HepG2 (cell line): ENCODE data around the gene SNX24. TPM values are rescaled to one million over a fixed set of nuclear protein-coding genes. Genes with fewer than 3 reads are reported as not detected.

Source experiments
- ATAC-seq: fragments of 200-7000 bp; cut with Tn5 transposase; 3 replicates; pipeline ENCODE4 v1.9.1; 2020; ENCODE audit warnings: mild to moderate bottlenecking, moderate library complexity
- BruUV-seq: library from RNA; stranded (reverse); fragments of 400-500 nt; replicated peaks from 2 replicates; lab custom pipeline; 2021; lab: Mats Ljungman, UMichigan
- CTCF ChIA-PET: fragments of 300-600 bp; formaldehyde crosslinking; extraction: SDS; loops from one replicate; lab custom pipeline; 2021; ENCODE audit warnings: low total read pairs, inconsistent platforms, low intra/inter-chr PET ratio; lab: Yijun Ruan, JAX
- POLR2A ChIA-PET: fragments of 350-600 bp; sonication (Branson Sonifier 250); formaldehyde crosslinking; loops from one replicate; lab custom pipeline; 2020; ENCODE audit warnings: antibody characterized with exemption, inconsistent platforms; lab: Yijun Ruan, JAX
- DNase-seq: peaks from one replicate; pipeline ENCODE4 v3.0.0-alpha.2; 2015; ENCODE audit warnings: low spot score
- FAIRE-seq: peaks from 3 replicates; lab custom pipeline; 2011; peaks lifted over from hg19 to GRCh38; lab: Jason Lieb, UNC
- H2AFZ ChIP-seq: one replicate; pipeline ENCODE4 v1.6.1; 2011; ENCODE audit warnings: low read length, inconsistent platforms
- H3K27ac ChIP-seq: fragments of 300-600 bp; 3 replicates; pipeline ENCODE4 v1.8.0; 2011; ENCODE audit warnings: mixed run types, mild to moderate bottlenecking, mixed read lengths, low read length, inconsistent platforms; ENCODE audit not compliant: insufficient read depth; ENCODE audit errors: extremely low read length
- H3K27me3 ChIP-seq, 2 experiments: fragments of 200-600 bp in 1 of 2; 2 replicates in 1 of 2; 3 replicates in 1 of 2; pipeline versions ENCODE4 v1.6.0 to v1.8.0; 2011; ENCODE audit warnings: low read length in 2 of 2, mild to moderate bottlenecking in 2 of 2, moderate library complexity in 2 of 2, inconsistent platforms in 1 of 2; ENCODE audit not compliant: insufficient read depth in 2 of 2, control insufficient read depth in 1 of 2
- H3K36me3 ChIP-seq, 2 experiments: fragments of 200-600 bp in 1 of 2; replicated peaks in 1 of 2; 2 replicates in 1 of 2; 3 replicates in 1 of 2; pipeline versions ENCODE4 v1.5.1 to v1.8.0; 2011; ENCODE audit warnings: low read length in 2 of 2, inconsistent platforms in 1 of 2; ENCODE audit not compliant: insufficient read depth in 2 of 2, control insufficient read depth in 1 of 2
- H3K4me1 ChIP-seq: 2 replicates; pipeline ENCODE4 v1.5.1; 2012; ENCODE audit warnings: low read length, inconsistent platforms; ENCODE audit not compliant: insufficient read depth
- H3K4me2 ChIP-seq: 2 replicates; pipeline ENCODE4 v1.6.0; 2011; ENCODE audit warnings: low read depth, low read length, inconsistent platforms
- H3K4me3 ChIP-seq, 3 experiments: fragments of 200-600 bp in 1 of 3; sonication (generic), shearing (Covaris generic) in 1 of 3; replicated peaks in 1 of 3; 2 replicates each; pipeline ENCODE4 v1.5.1; 2011 to 2016; ENCODE audit warnings: low read length in 3 of 3, inconsistent platforms in 2 of 3, low read depth in 2 of 3, mild to moderate bottlenecking in 2 of 3, control low read depth in 1 of 3, mixed read lengths in 1 of 3; ENCODE audit not compliant: insufficient read depth in 1 of 3
- H3K79me2 ChIP-seq: one replicate; pipeline ENCODE4 v1.6.1; 2011; ENCODE audit warnings: low read length, inconsistent platforms; ENCODE audit not compliant: insufficient read depth
- H3K9ac ChIP-seq: 2 replicates; pipeline ENCODE4 v1.6.0; 2011; ENCODE audit warnings: mild to moderate bottlenecking, low read depth, low read length, inconsistent platforms; ENCODE audit not compliant: insufficient read depth
- H3K9me3 ChIP-seq: 2 replicates; pipeline ENCODE4 v1.5.1; 2012; ENCODE audit warnings: mild to moderate bottlenecking, low read length
- H4K20me1 ChIP-seq: 2 replicates; pipeline ENCODE4 v1.6.0; 2011; ENCODE audit warnings: inconsistent platforms, mild to moderate bottlenecking, low read length, moderate library complexity; ENCODE audit not compliant: insufficient read depth
- CCDC6 ChIP-seq: sonication (generic); formaldehyde crosslinking; IDR thresholded peaks from 2 replicates; pipeline ENCODE4 v1.8.1; 2022; ENCODE audit warnings: mild to moderate bottlenecking, missing genetic modification reagents, moderate library complexity
- CENPBD1 ChIP-seq: sonication (generic); formaldehyde crosslinking; IDR thresholded peaks from 2 replicates; pipeline ENCODE4 v1.8.0; 2022; ENCODE audit warnings: missing genetic modification reagents, low read depth, mild to moderate bottlenecking, borderline replicate concordance
- DBP ChIP-seq: sonication (generic); formaldehyde crosslinking; IDR thresholded peaks from 2 replicates; pipeline ENCODE4 v1.4.0; 2020; ENCODE audit warnings: missing genetic modification reagents; ENCODE audit errors: not compliant biosample characterization
- THAP8 ChIP-seq: sonication (generic); formaldehyde crosslinking; IDR thresholded peaks from 2 replicates; pipeline ENCODE4 v1.5.1; 2020; ENCODE audit warnings: missing genetic modification reagents, mild to moderate bottlenecking, borderline replicate concordance
- U2AF2 ChIP-seq: fragments of 200-400 bp; formaldehyde crosslinking; IDR thresholded peaks from 2 replicates; pipeline ENCODE4 v1.6.1; 2017; ENCODE audit warnings: low read depth, mild to moderate bottlenecking, low read length
- XBP1 ChIP-seq: sonication (generic); formaldehyde crosslinking; IDR thresholded peaks from 2 replicates; pipeline ENCODE4 v1.5.0; 2020; ENCODE audit warnings: missing genetic modification reagents
- ZHX1 ChIP-seq: sonication (generic); formaldehyde crosslinking; IDR thresholded peaks from 2 replicates; pipeline ENCODE4 v1.8.1; 2022; ENCODE audit warnings: low read depth, mild to moderate bottlenecking, missing genetic modification reagents
- ZNF280D ChIP-seq: sonication (generic); formaldehyde crosslinking; IDR thresholded peaks from 2 replicates; pipeline ENCODE4 v1.5.1; 2020; ENCODE audit warnings: mild to moderate bottlenecking, missing genetic modification reagents
- ZNF567 ChIP-seq: sonication (generic); formaldehyde crosslinking; IDR thresholded peaks from 2 replicates; pipeline ENCODE4 v1.8.1; 2023; ENCODE audit warnings: mild to moderate bottlenecking, missing genetic modification reagents, borderline replicate concordance
- ZNF615 ChIP-seq: sonication (generic); formaldehyde crosslinking; IDR thresholded peaks from 2 replicates; pipeline ENCODE4 v1.5.0; 2020; ENCODE audit warnings: mild to moderate bottlenecking, missing genetic modification reagents, borderline replicate concordance
- ZNF7 ChIP-seq: IDR thresholded peaks from 2 replicates; pipeline ENCODE4 v1.6.1; 2016; ENCODE audit warnings: missing biosample characterization, missing genetic modification reagents
- ZNF740 ChIP-seq: sonication (generic); formaldehyde crosslinking; IDR thresholded peaks from 2 replicates; pipeline ENCODE4 v1.4.0; 2020; ENCODE audit warnings: missing genetic modification reagents
- WGBS: methylation state at CpG from one replicate; pipeline ENCODE4 v1.1.6; 2017; ENCODE audit warnings: low lambda C conversion rate; 5-methylcytosine and 5-hydroxymethylcytosine counted together
- in situ Hi-C: cut with HindIII; loops from 2 replicates; pipeline ENCODE4 v1.10.0; 2017; ENCODE audit warnings: low pct_unique_long_range_greater_than_20kb; ENCODE audit not compliant: extremely low pct_ligation_motif_present
- intact Hi-C: fragments of 100-400 bp; cut with micrococcal nuclease; formaldehyde crosslinking; loops from one replicate; pipeline ENCODE4 v1.10.0; 2022; ENCODE audit not compliant: unreplicated experiment
- polyA plus RNA-seq, 8 experiments: library from polyadenylated mRNA; depleted of rRNA in 3 of 8; stranded (reverse) in 7 of 8; unstranded in 1 of 8; fragments of >200 nt; fragmentation: Illumina TruSeq in 4 of 8; extraction: Trizol in 4 of 8; gene quantifications; 2 replicates each; pipeline versions ENCODE4 v1.2.1 to v1.2.3, GENCODE V29; 2011 to 2016; ENCODE audit warnings: low read depth in 4 of 8, missing spikeins in 1 of 8, mixed read lengths in 1 of 8; ENCODE audit not compliant: insufficient read depth in 1 of 8
- total RNA-seq, 5 experiments: library from RNA; depleted of rRNA; stranded (reverse); fragments of >200 nt; fragmentation: Illumina TruSeq; extraction: Trizol; gene quantifications; 2 replicates each; pipeline ENCODE4 v1.2.3, GENCODE V29; 2016; ENCODE audit warnings: low read depth in 1 of 5

Gene SNX24
- total and polyA plus RNA-seq, 2 of the 13 experiments (the other 11 are each of a cell fraction or from before 2014, with no cell fraction given) = 7.2 to 23.7 TPM

- intact Hi-C loops = no loop called here
- CTCF ChIA-PET = no interaction called here
- FAIRE-seq (no peak), ATAC-seq (no peak), DNase-seq (no peak)
- H3K79me2 ChIP-seq = no peaks in the 10 kb centered on the region
- no peaks in the 10 kb centered on the region for H3K4me1 ChIP-seq
- no peaks in the 10 kb centered on the region for H3K9me3 ChIP-seq
- no peak overlapping the region for H3K9ac ChIP-seq
- in situ Hi-C loops = no loop called here
- H3K4me2 ChIP-seq = no peak overlapping the region
- no peak overlapping the region for H2AFZ ChIP-seq
- no peak overlapping the region for H3K27ac ChIP-seq
- POLR2A ChIA-PET = no interaction called here
- no peak overlapping the region for H3K4me3 ChIP-seq
- no TSS peak for BruUV-seq
- WGBS = 100% methylated on average over 1 of the region's 1 CpG
- no peaks in the 10 kb centered on the region for H4K20me1 ChIP-seq
- H3K36me3 ChIP-seq = no peaks in the 10 kb centered on the region
- H3K27me3 ChIP-seq = no peaks in the 10 kb centered on the region; a peak in 1 of 5 replicates
- TF ChIP-seq DBP (no peak), U2AF2 (no peak), CENPBD1 (CRISPR knock-in tag) (no peak), ZNF7 (CRISPR knock-in tag) (no peak), THAP8 (CRISPR knock-in tag) (no peak), ZNF567 (CRISPR knock-in tag) (no peak), ZNF280D (CRISPR knock-in tag) (no peak), XBP1 (CRISPR knock-in tag) (no peak), CCDC6 (CRISPR knock-in tag) (no peak), ZNF615 (CRISPR knock-in tag) (no peak), ZHX1 (CRISPR knock-in tag) (no peak), ZNF740 (CRISPR knock-in tag) (no peak)
Measured at GRCh38 chr5:122965111-122965510, 119.7 kb downstream of the SNX24 start.
